Measurements from ENCODE around the gene PTPRT. TPM values are rescaled to one million over a fixed set of nuclear protein-coding genes. Genes with fewer than 3 reads are reported as not detected.

PTPRT gene
- total and polyA plus RNA-seq, 10 of the 15 experiments (the other 5 are each of a cell fraction or from before 2014, with no cell fraction given): not detected

DNA sequence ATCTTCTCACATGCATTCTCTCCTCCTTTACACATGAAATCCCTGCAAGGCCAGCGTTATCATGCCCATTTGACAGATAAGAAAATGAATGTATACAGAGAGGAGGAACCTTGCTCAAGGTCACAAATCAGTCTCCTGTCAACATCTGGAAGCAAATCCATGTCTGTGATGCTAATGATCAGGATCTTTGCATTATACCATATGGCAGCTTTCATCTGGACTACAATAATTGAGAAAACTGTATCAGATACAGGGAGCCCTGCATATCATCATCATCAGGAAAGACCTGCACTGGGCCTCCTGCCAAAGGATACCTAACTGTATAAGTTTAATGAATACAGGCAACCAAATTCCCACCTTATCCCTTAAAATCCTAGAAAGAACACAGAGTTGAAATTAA lies 213.7 kb downstream of the PTPRT start:
- no peak for ATAC-seq
- Histone ChIP-seq H2AFZ (ENCODE audit: control insufficient read depth, low read depth, low read length) (no peak overlapping the region), H3K36me3 (ENCODE audit: control insufficient read depth in 2 of 2, insufficient read depth in 2 of 2, low read length in 1 of 2) (no peaks in the 10 kb centered on the region), H3K27me3 (replicated peaks in 1 of 2; ENCODE audit: control insufficient read depth in 2 of 2, insufficient read depth in 2 of 2, low read length in 1 of 2) (no peaks in the 10 kb centered on the region; a peak in 1 of 4 replicates), H4K20me1 (ENCODE audit: control insufficient read depth, insufficient read depth) (no peaks in the 10 kb centered on the region), H3K9ac (ENCODE audit: control insufficient read depth, insufficient read depth, low read length) (no peak overlapping the region), H3K9me3 (replicated peaks; ENCODE audit: control insufficient read depth, insufficient read depth, low read length) (no peaks in the 10 kb centered on the region), H3K4me2 (ENCODE audit: control insufficient read depth, insufficient read depth) (no peak overlapping the region), H3K27ac (ENCODE audit: control insufficient read depth, insufficient read depth) (no peak overlapping the region), H3K4me3 (no peak overlapping the region), H3K79me2 (ENCODE audit: control insufficient read depth, insufficient read depth, low read length) (no peaks in the 10 kb centered on the region), H3K4me1 (ENCODE audit: control insufficient read depth, insufficient read depth, low read length) (no peaks in the 10 kb centered on the region)
- CTCF ChIA-PET: interaction anchor here (0.7 kb wide), 1 partner anchor 27 kb away, joined by 3 read pairs; no protein-coding TSS in a partner anchor
- DNase-seq (ENCODE audit: low read depth, low spot score): no peak
- RAD21 ChIA-PET (ENCODE audit: unreplicated experiment): no interaction called here
- 20% methylated on average over 1 of the region's 1 CpG for WGBS (ENCODE audit: insufficient coverage, insufficient replicate concordance, low lambda C conversion rate, missing lambda C conversion rate)
- intact Hi-C loops (cut with micrococcal nuclease; ENCODE audit: unreplicated experiment) (no loop called here), in situ Hi-C loops (cut with MboI) (no loop called here)
- BruUV-seq (replicated peaks): no TSS peak
- FAIRE-seq: no peak
- TF ChIP-seq SMAD1 (IDR thresholded peaks at IDR 0.05; ENCODE audit: low read depth, partially characterized antibody): no peak
- TF ChIP-seq BRCA1 (IDR thresholded peaks at IDR 0.05; ENCODE audit: low read depth, low read length): no peak
- no peak for TF ChIP-seq JUNB (IDR thresholded peaks at IDR 0.05)
- TF ChIP-seq SPI1 (IDR thresholded peaks at IDR 0.05; ENCODE audit: borderline replicate concordance, insufficient read depth, low read depth, low read length): no peak
- no peak for TF ChIP-seq PML (IDR thresholded peaks at IDR 0.05; ENCODE audit: low read length)
- no peak for TF ChIP-seq MXI1 (IDR thresholded peaks at IDR 0.05; ENCODE audit: low read depth, low read length)
- TF ChIP-seq GATAD2B (conservative IDR thresholded peaks at IDR 0.05; ENCODE audit: low read depth): no peak
- TF ChIP-seq MTA3 (IDR thresholded peaks at IDR 0.05; ENCODE audit: borderline replicate concordance, low read length): no peak
- TF ChIP-seq MEF2B (IDR thresholded peaks at IDR 0.05; ENCODE audit: partially characterized antibody, poor library complexity, severe bottlenecking): no peak
- no peak for TF ChIP-seq MEF2A (IDR thresholded peaks at IDR 0.05; ENCODE audit: insufficient read depth, low read depth, low read length)
- TF ChIP-seq, protein P1, sequence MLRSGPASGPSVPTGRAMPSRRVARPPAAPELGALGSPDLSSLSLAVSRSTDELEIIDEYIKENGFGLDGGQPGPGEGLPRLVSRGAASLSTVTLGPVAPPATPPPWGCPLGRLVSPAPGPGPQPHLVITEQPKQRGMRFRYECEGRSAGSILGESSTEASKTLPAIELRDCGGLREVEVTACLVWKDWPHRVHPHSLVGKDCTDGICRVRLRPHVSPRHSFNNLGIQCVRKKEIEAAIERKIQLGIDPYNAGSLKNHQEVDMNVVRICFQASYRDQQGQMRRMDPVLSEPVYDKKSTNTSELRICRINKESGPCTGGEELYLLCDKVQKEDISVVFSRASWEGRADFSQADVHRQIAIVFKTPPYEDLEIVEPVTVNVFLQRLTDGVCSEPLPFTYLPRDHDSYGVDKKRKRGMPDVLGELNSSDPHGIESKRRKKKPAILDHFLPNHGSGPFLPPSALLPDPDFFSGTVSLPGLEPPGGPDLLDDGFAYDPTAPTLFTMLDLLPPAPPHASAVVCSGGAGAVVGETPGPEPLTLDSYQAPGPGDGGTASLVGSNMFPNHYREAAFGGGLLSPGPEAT (IDR thresholded peaks at IDR 0.05; ENCODE audit: low read depth): no peak
- TF ChIP-seq TAF1 (IDR thresholded peaks at IDR 0.05; ENCODE audit: borderline replicate concordance, low read depth, low read length): no peak
- no peak for TF ChIP-seq RAD51 (IDR thresholded peaks at IDR 0.05)
- no peak for TF ChIP-seq ETV6 (conservative IDR thresholded peaks at IDR 0.05 in 1 of 2, IDR thresholded peaks at IDR 0.05 in 1 of 2; ENCODE audit: borderline replicate concordance in 1 of 2, low read depth in 1 of 2)
- TF ChIP-seq KDM1A (IDR thresholded peaks at IDR 0.05; ENCODE audit: borderline replicate concordance): no peak
- TF ChIP-seq, protein P2, sequence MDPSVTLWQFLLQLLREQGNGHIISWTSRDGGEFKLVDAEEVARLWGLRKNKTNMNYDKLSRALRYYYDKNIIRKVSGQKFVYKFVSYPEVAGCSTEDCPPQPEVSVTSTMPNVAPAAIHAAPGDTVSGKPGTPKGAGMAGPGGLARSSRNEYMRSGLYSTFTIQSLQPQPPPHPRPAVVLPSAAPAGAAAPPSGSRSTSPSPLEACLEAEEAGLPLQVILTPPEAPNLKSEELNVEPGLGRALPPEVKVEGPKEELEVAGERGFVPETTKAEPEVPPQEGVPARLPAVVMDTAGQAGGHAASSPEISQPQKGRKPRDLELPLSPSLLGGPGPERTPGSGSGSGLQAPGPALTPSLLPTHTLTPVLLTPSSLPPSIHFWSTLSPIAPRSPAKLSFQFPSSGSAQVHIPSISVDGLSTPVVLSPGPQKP (IDR thresholded peaks at IDR 0.05; ENCODE audit: low read depth, low read length): no peak
- no peak for TF ChIP-seq ZNF217 (IDR thresholded peaks at IDR 0.05)
- TF ChIP-seq POU2F2 (IDR thresholded peaks at IDR 0.05; ENCODE audit: borderline replicate concordance, low read depth, low read length): no peak
- TF ChIP-seq IKZF2 (IDR thresholded peaks at IDR 0.05): no peak
- TF ChIP-seq EGR1 (IDR thresholded peaks at IDR 0.05; ENCODE audit: borderline replicate concordance in 1 of 2, low read depth in 2 of 2, low read length in 2 of 2): no peak
- POLR2A ChIA-PET: no interaction called here
- SMC1A ChIA-PET (ENCODE audit: uncharacterized antibody, unreplicated experiment): no interaction called here
